K562 treated with DMSO at 1 percent for 48 hours (cell line): Measurements from ENCODE around the gene IGFL1. TPM values are rescaled to one million over a fixed set of nuclear protein-coding genes. Genes with fewer than 3 reads are reported as not detected.

Experiments
- total RNA-seq: library from RNA; unstranded; fragments of 300-600 nt; gene quantifications from 2 replicates; pipeline ENCODE4 v1.2.3, GENCODE V29; 2022; ENCODE audit warnings: low replicate concordance; ENCODE audit errors: extremely low read depth

Gene IGFL1
- total RNA-seq = not detected in 2 replicates

DNA sequence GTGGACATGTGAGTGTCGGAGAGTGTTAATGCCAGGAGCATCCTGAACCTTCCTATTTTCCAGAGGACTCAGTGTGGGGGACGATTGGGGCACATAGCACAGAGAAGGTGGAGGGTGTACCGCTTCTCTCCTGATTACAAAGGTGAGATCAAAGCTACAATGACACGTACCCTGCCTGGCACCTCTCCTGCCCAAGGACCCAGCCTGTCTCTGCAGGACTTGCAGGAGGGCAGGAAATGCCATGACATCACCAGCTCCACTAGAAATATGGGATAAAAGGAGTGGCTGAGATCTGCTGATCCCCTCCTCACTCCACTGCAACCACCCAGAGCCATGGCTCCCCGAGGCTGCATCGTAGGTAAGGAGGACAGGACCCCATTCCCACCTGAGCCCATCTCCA, at the start of gene IGFL1:
Gene IGFL1 (plus strand): TSS at position 301 of the 400 bp plus-strand sequence. CDS start 33 bp downstream, at position 334.

Other genes with a start within 250 kb of the IGFL1 start
- gene CCDC61, start 234.3 kb upstream of the IGFL1 start, total RNA-seq = not detected in 2 replicates
- gene PGLYRP1, start 206.7 kb upstream of the IGFL1 start, total RNA-seq = not detected in 2 replicates
- gene IGFL4, start 188.7 kb upstream of the IGFL1 start, total RNA-seq = not detected in 2 replicates
- not detected in 2 replicates for gene IGFL3, start 105.1 kb upstream of the IGFL1 start, total RNA-seq
- gene IGFL2, start 81.5 kb upstream of the IGFL1 start, total RNA-seq = not detected in 2 replicates
- not detected in 2 replicates for gene HIF3A, start 67.3 kb downstream of the IGFL1 start, total RNA-seq
- gene PPP5C, start 117.3 kb downstream of the IGFL1 start, total RNA-seq = 456 TPM in 1 of 2 replicates, not detected in the other
- gene CCDC8, start 183.8 kb downstream of the IGFL1 start, total RNA-seq = not detected in 2 replicates
- not detected in 2 replicates for gene PNMA8C, start 199.2 kb downstream of the IGFL1 start, total RNA-seq
- not detected in 2 replicates for gene PNMA8A, start 241.8 kb downstream of the IGFL1 start, total RNA-seq